OCI-LY3 (cell line): Measurements from ENCODE around the gene UPK3A.

Source experiments
- EZH2phosphoT487 ChIP-seq: fragments of 200-600 bp; shearing (Covaris generic); IDR thresholded peaks from 2 replicates; pipeline ENCODE4 v1.6.1; 2018; ENCODE audit warnings: antibody characterized with exemption, mixed run types, low read depth
- TF ChIP-seq, protein P1 (sequence below): fragments of 200-600, 300-600 bp; sonication (generic); IDR thresholded peaks from 2 replicates; pipeline ENCODE4 v1.5.1; 2014; ENCODE audit warnings: antibody characterized with exemption, low read length, low read depth

DNA sequence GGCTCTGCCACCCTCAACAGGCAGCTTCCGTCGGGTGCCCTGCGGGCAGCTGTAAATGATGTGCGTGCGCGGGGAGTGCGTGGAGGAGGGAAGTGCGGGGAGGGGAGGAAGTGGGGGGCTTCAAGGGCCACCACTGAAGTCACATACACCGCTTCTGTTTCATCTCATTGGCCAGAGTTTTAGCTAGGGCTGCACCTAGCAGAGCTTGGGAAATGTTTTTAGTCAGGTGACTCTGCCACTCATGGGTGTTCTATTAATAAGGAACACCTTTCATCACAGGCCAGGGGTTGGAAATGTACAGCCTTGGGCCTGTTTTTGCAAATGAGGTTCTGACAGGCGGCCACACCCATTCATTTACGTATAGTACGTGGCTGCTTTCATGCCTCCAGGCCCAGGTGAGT lies 39.6 kb downstream of the UPK3A start:
- TF ChIP-seq, protein P1, sequence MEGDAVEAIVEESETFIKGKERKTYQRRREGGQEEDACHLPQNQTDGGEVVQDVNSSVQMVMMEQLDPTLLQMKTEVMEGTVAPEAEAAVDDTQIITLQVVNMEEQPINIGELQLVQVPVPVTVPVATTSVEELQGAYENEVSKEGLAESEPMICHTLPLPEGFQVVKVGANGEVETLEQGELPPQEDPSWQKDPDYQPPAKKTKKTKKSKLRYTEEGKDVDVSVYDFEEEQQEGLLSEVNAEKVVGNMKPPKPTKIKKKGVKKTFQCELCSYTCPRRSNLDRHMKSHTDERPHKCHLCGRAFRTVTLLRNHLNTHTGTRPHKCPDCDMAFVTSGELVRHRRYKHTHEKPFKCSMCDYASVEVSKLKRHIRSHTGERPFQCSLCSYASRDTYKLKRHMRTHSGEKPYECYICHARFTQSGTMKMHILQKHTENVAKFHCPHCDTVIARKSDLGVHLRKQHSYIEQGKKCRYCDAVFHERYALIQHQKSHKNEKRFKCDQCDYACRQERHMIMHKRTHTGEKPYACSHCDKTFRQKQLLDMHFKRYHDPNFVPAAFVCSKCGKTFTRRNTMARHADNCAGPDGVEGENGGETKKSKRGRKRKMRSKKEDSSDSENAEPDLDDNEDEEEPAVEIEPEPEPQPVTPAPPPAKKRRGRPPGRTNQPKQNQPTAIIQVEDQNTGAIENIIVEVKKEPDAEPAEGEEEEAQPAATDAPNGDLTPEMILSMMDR = no peak
- no peak for TF ChIP-seq EZH2phosphoT487
